Muscle of arm (tissue), 12 donors: Measurements from ENCODE around the gene NBEAL1. TPM values are rescaled to one million over a fixed set of nuclear protein-coding genes. Genes with fewer than 3 reads are reported as not detected.
"Not testable (repeated sequence)": the region's sequence is repeated elsewhere in the genome, so short reads cannot be mapped to it uniquely, and the experiment has no call there.

Experiments
- DNase-seq: peaks from one replicate; pipeline ENCODE4 v3.0.0-alpha.2; 2013
- polyA plus RNA-seq, 12 donors: library from polyadenylated mRNA; unstranded; fragments of 120-200 nt; gene quantifications; one replicate each; pipeline ENCODE4 v1.2.1, GENCODE V29; 2013; ENCODE audit not compliant: insufficient read length in 12 of 12

Gene NBEAL1
- polyA plus RNA-seq, 12 donors, result 5.8 to 9.4 (median 6.9) TPM; not detected in 1

DNA sequence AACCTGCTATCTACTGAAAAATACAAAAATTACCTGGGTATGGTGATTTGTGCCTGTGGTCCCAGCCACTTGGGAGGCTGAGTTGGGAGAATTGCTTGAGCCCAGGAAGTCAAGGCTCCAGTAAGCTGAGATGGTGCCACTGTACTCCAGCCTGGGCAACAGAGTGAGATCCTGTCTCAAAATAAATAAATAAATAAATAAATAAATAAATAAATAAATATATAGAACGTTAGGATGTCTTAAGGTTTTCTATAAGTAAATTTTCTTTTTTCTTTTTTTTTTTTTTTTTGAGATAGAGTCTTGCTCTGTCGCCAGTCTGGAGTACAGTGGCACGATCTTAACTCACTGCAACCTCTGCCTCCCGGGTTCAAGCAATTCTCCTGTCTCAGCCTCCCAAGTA is 95.8 kb downstream of the NBEAL1 start:
- DNase-seq, result not testable (repeated sequence)

DNA sequence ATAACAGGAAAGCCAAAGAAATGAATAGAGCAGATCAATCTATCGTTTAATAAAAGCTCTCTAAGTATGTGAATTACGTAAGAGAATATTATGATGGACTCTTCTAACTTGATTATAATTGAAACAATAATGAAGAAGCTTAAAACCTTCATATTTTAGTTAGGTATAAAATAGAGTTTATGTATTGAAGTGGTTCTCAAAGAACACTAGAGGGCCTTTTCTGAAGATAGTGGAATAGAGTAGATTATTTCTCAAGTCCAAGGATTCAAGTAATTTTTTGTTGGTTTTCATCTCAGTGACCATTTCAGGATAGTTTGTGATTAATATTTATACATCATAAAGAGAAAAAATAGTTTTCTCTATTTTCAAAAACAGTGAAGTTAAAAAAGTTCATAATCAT is 97.7 kb downstream of the NBEAL1 start:
- DNase-seq, result no peak

DNA sequence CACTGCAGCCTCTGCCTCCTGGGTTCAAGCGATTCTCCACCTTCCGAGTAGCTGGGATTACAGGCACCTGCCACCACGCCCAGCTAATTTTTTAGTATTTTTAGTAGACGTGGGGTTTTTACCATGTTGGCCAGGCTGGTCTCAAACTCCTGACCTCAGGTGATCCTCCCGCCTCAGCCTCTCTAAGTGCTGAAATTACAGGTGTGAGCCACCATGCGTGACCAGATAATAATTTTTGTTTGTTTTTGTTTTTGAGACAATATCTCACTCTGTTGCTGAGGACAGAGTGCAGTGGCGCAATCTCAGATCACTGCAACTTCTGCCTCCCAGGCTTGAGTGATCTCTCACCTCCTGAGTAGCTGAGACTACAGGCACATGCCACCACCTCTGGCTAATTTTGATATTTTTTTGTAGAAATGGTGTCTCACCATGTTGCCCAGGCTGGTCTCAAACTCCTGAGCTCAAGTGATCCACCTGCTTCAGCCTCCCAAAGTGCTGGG is 100.6 kb downstream of the NBEAL1 start:
- DNase-seq, result not testable (repeated sequence)

DNA sequence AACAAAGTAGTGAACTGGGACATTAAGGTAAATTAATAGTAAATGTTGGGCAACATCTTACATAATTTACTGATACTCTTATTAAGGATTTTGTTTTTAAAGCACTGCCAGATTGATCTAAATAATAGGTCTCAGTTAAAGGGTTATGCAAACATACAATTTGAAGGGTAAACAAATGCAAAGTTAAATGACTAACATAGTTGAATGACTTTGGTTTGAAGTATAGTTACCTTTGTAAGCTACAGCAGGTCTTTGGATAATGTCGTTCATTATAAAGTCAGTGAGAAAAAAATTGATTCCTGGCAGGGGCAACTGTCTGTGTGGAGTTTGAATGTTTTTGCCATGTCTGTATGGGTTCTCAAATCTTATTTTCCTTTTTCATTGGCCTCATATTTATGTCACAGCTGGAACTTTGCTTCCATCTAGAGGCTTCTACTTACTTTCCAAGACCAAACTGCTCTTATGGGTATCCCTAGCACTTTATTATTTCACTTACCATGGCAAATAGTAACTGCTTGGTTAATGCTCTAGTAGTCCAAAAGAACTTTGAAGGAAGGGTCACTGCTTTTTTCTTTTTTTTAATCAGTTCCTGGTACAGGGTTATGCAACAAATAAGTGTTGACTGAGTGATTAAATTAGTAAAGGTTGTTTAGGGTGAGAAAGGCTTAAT is 107.8 kb downstream of the NBEAL1 start:
- DNase-seq, result peak; percentile 38

DNA sequence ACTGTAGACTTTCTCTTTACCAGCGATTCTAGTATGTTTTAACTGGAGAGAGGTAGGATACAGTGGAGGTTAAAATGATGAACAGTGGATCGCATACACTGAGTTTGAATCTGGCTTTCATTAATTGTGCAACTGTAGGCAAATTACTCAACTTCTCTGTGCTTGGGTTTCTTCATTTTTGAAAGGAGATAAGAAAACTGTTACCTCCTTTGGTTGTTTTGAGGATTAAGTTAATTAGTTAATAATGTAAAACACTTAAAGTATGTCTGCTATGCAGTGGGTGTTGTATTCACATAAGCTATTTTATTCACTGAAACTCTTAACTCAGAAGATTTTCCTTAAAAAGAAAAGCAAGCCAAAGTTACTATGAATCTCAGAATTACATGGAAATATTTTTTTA is 112.3 kb downstream of the NBEAL1 start:
- DNase-seq, result no peak

DNA sequence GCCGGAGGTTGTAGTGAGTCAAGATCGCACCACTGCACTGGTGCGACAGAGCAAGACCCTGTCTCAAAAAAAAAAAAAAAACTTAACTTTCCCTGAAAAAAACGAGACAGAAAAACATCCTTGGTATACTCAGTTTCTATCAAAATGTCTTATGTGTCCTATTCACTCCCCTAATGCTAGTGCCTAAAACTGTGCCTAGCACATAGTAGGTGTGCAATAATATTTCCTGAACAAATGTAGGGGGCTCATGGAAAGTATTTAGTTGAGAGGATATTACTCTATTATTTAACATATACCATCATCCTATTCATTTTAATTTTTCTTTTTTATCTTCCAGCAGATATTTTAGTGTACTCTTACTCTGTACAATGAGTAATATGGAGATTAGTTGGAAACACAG is 120.4 kb downstream of the NBEAL1 start:
- DNase-seq, result no peak

DNA sequence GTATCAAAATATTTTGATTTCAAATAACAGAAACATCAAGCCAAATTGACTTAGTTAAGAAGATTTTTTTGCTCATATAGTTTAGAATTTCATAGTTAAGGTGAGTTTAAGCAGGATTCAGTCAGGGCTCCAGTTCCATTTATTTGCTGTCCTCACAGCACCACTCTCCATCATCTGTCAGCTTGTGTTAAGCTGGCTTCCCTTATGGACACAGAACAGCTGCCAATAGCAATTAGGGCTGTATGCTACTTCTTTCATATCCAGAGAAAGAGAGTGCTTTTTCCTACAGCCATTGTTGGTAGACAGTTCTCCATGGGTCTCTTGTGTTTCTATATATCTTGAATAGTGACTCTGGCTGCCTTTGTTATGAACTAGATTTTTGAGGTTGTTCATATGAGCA is 128.7 kb downstream of the NBEAL1 start:
- DNase-seq, result no peak

DNA sequence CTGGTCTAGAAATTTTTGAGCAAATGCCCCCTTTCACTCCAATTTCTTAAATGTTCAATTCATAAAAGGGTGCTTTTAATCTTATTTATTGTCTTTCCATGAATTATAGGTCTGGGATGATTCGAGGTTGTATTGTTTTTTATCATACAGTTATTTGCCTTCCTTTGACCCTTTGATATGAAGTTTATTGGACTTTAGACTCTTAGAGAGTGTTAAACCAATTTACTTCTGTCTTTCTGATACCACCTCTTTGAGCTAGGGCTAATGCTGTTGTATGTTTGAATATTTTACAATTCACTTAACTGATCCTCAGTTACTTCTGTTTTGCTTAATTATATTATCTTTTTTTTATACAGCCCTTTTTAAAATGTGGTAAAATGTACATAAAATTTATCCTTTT is 134.5 kb downstream of the NBEAL1 start:
- DNase-seq, result no peak

DNA sequence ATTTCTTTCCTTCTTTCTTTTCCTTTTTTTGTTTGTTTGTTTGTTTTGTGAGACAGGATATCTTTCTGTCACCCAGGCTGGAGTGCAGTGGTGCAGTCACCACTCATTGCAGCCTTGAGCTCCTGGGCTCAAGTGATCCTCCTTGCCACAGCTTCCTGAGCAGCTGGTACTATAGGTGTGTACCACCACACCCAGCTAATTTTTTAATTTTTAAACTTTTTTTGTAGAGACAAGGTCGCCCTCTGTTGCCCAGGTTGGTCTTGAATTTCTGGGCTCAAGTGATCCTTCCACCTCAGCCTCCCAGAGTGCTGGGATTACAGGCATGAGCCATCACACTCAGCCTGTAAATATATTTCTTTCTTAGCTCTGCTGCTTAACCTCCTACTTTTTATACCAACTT is 140.7 kb downstream of the NBEAL1 start:
- DNase-seq, result no peak

DNA sequence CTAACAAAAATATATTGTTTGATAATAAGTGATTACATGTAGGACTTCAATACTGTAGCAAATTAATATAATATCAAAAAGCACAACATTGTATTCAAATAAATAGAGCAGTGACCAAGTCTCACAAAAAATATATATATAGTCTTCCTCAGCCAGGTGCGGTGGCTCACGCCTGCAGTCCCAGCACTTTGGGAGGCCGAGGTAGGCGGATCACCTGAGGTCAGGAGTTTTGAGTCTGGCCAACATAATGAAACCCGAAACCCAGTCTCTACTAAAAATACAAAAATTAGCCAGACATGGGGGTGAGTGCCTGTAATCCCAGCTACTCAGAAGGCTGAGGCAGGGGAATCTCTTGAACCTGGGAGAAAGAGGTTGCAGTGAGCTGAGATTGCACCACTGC is 148.0 kb downstream of the NBEAL1 start:
- DNase-seq, result not testable (repeated sequence)

DNA sequence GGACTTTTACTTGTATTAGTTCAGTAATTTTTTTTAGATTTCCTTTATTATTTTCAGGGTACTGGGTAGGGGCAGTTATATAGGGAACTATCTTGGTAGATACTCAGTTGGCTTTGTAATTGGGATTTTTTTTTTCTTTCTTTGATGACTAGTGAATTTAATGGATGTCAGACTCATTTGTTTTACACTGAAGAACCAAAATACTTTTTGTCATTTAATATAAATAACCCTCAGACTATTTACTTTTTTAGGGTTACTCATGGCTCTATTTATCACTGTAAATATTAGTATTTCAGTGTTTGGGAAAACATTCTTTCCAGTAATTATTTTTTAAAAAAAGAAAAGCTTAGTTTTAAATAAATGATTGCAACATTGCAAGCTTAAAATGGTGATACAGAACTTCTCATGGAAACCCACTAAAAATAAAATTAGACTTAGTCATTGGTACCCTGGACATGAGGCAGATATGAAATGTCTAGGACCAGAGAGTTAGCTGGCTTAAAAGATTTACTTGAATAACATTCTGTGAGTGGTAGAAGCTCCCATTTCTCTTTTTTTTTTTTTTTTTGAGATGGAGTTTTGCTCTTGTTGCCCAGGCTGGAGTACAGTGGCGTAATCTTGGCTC is 149.7 kb downstream of the NBEAL1 start:
- DNase-seq, result no peak

DNA sequence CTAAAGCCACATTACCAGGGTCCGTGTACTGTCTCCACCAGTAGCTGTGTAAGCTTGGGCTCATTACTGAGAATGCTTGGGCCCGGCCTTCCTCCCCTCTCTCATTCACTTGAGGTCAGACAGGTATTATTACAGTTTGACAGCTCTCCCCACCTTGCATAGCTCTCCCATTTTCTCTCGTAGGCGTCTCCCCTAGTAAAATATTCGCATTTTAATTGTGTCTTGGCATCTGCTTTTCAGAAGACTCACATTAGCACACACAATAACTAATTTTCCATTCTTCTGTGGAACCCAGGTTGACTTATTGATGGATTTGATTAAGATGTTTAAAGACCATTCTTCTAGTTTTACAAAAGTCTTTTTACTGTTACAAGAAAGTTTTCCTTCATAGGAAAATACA is 153.1 kb downstream of the NBEAL1 start:
- DNase-seq, result no peak

DNA sequence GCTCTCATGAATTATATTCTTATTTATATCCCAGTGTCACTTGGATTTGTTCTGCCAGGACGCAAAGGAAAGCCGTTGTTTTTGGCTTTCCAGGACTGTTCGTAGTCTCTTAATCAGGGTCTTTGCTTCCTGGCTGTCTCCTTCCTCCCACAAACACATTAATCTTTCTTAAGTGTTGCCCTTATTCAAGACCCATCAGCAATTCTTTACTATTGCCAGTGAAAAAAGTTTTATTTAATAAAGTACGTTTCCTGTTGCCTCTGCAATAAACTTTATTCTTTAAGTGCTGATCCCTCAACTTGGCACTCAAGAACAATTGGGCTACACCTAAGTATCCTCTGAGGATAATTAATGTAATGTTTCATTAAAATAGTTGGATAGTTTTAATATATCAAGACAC is 155.8 kb downstream of the NBEAL1 start:
- no peak for DNase-seq

DNA sequence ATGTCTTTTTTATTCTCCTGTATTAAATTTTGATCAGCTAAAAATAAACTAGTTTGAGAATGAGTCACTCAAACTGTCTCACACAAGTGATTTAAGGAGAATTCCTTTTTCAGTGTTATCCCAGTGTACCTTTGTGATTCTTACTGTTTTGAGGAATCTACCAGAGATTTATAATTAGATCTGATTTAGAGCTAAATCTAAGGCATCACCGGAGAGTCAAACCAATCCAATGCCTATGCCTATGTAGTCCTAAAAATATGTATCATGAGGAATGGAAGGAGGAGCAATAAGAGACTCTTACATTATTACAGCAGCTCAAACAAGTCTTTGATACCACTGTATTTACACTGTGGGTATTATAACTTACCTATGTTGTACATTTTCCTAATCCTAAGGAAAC is 160.7 kb downstream of the NBEAL1 start:
- no peak for DNase-seq

DNA sequence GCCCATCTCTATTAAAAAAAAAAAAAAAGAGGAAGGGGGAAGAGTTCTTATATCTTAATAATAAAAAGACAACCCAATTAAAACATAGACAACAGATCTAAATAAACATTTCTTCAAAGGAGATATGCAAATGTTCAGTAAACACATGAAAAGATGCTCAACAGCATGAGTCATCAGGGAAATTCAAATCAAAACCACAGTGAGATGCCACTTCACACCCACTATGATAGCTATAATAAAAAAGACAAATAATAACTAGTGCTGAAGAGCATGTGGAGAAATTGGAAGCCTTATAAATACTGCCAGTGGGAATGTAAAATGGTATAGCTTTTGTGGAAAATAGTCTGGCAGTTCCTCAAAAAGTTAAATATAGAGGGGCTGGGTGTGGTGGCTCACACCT is 162.7 kb downstream of the NBEAL1 start:
- no peak for DNase-seq

DNA sequence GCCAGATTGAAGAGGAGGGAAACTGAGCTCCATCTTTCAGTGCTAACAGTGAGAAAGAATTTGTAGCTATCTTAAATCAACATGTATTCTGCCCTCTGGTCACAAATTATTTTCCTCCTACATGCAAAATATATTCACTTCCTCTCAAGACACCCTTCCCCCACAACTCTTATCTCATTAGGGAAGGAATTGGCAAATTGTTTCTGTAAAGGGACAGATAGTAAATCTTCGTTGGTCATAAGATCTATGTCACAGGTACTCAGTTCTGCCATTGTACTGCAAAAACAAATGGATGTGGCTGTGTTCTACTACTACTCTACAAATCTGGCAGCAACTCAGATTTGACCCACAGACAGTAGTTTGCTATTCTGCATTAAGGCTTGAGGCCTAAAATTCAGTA is 171.2 kb downstream of the NBEAL1 start:
- DNase-seq, result no peak

DNA sequence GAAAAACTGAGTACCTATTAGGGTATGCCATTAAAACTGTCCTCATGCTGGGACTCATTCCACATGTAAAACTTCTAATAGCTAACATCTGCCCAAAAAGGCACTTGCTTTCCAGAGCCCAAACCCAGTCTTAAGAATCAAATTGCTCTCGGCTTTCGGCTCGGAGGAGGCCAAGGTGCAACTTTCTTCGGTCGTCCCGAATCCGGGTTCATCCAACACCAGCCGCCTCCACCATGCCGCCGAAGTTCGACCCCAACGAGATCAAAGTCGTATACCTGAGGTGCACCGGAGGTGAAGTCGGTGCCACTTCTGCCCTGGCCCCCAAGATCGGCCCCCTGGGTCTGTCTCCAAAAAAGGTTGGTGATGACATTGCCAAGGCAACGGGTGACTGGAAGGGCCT is 175.9 kb downstream of the NBEAL1 start:
- not testable (repeated sequence) for DNase-seq

DNA sequence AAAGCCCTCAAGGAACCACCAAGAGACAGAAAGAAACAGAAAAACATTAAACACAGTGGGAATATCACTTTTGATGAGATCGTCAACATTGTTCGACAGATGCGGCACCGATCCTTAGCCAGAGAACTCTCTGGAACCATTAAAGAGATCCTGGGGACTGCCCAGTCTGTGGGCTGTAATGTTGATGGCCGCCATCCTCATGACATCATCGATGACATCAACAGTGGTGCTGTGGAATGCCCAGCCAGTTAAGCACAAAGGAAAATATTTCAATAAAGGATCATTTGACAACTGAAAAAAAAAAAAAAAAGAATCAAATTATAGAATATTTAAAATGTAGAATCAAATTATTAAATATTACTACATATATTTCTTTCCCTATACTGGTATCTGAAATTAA is 176.4 kb downstream of the NBEAL1 start:
- not testable (repeated sequence) for DNase-seq

DNA sequence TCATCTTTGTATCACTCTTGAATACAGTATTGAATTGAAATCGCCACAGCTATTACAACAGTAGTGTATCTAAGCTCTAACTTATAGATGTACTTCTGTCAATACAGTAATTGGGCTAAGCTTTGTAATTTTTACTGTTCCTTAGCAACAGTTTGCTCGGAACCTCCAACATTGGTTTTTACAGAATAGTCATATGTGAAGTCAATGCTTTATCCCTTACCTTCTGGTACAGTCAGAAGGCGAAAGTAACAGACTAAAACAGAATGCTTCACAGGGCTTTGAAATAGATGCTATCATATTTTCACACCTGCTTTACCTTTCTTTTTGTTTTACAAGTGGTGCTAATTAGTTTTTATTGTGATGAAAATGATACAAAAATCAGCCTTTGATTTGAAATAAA is 177.3 kb downstream of the NBEAL1 start:
- no peak for DNase-seq

DNA sequence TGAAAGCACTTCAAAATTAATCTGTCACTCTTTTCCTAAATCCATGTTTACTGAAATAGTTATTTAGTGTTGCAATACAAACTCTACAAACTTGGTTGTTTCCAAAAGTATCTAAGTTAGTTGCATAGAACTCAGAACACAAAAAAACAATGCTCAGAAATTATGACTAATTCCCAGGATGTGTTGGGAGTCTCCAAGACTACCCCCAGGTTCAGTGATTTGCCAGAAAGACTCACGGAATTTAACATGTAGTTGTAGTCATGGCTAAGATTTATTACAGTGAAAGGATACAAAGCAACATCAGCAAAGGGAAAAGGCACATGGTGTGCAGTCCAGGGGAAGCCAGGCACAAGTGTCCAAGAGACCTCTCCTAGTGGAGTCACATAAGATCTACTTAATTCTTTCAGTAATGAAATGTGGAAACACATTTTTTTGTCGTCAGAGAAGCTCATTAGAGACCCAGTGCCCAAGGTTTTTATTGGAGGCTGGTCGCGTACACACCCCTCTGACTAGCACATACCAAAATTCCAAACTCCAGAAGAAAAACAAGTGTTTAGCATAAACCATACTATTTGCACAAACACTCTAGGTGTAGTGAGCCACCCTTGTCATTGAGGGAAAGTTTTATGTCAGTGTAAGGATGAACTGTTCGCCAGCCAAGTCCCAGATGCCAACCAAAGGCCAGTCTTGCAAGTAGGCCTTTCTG is 180.8 kb downstream of the NBEAL1 start:
- no peak for DNase-seq

DNA sequence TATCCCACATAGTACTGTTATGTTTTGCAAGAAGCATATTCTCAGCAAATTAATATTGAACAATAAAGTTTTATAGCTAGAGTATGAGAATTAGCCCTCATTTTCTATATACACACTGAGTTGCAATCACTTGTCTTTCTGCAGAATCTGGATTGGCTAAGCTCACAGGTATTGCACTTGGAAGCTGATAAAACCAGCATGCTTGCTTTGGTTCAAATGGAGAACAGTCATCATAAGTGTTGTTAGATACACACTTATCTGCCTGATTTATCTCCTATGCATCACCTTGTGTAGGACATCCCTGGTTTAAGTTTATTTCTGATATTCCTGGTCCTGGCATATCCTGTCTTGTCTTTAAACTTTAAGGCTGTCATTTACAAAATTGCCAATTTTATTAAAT is 186.2 kb downstream of the NBEAL1 start:
- DNase-seq, result no peak

DNA sequence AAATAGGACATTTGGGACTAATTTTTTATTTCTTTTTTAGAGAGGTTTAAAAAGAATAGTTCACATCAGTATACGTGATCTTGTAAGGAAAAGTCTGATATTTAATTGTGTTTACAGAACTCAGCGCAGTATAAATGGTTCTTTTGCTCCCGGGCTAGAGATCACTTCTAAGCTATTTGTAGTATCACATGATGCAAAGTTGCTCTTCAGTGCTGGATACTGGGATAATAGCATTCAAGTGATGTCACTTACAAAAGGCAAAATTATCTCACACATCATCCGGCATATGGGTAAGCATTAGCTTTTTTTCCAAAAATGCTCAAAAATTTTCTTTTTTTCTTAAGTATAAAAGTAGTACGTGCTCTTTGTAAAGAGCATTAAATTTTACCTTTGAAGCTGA is 186.8 kb downstream of the NBEAL1 start:
- no peak for DNase-seq

DNA sequence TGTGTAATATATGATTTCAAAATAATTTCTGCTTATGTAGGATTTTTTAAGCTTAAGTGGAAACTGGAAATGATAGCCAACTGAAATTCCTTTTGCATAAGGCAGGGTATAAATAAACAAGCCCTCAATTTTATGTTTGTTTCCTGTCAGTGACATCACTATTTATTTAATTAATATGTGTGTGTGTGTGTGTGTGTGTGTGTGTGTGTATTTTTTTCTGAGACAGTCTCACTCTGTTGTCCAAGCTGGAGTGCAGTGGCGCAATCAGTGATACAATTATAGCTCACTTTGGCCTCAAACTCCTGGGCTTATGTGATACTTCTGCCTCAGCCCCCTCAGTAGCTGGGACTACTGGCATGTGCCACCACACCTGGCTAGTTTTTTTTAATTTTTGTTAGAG is 194.9 kb downstream of the NBEAL1 start:
- DNase-seq, result no peak
